D341Med (cell line): ENCODE measurements around the gene RPL39.
A peak's percentile ranks its signal among the peaks of the same experiment; 100 is the strongest.
"Not testable (repeated sequence)": the region's sequence is repeated elsewhere in the genome, so short reads cannot be mapped to it uniquely, and the experiment has no call there.

ENCODE experiments used
- DNase-seq: peaks from one replicate; pipeline ENCODE4 v3.0.0; 2012; ENCODE audit warnings: low spot score

RPL39 gene

DNA sequence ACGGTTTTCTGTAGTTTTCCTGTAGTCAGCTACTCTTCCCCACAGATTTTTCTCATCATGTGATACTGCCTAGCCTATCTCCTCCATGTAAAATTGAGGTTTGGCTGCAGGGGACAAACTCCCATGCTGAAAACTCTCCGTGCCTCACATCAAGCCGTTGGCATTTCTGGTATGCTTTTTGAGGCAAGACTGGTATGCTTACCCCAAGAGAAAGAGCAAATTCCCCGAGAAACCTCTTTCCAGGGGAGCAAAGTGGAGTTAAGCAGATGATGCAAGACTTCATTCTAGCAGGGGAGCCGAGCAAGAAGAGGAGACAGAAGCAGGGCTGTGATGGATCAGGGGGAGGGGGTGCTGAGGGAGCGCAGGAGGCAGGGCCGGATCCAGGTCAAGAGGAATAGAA, 28.2 kb downstream of the RPL39 start:
- DNase-seq: no peak

- no peak for DNase-seq
These were observed 28.7 kb downstream of the RPL39 start for GRCh38 chrX:119762718-119763117.

- DNase-seq: no peak
These were observed 31.2 kb downstream of the RPL39 start for GRCh38 chrX:119760026-119760877.

DNA sequence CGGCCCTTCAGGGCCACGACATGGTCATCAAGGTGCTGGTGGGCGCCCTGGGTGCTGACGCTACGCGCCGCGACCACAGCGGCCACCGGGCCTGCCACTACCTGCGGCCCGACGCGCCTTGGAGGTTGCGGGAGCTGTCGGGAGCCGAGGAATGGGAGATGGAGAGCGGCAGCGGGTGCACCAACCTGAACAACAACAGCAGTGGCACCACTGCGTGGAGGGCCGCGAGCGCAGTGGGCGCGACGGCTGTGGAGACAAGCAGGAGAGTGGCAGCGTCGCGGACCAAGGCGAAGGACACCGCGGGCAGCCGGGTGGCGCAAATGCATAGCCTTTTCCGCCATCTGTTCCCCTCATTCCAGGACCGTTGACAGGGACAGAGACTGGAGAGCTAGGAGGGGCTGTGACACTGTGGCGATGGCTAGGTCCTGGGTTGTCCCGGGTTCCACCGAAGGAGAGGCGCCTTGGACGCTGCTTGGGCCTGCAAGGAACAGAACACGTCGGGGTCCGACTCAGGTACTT, 32.1 kb downstream of the RPL39 start:
- DNase-seq: no peak

DNA sequence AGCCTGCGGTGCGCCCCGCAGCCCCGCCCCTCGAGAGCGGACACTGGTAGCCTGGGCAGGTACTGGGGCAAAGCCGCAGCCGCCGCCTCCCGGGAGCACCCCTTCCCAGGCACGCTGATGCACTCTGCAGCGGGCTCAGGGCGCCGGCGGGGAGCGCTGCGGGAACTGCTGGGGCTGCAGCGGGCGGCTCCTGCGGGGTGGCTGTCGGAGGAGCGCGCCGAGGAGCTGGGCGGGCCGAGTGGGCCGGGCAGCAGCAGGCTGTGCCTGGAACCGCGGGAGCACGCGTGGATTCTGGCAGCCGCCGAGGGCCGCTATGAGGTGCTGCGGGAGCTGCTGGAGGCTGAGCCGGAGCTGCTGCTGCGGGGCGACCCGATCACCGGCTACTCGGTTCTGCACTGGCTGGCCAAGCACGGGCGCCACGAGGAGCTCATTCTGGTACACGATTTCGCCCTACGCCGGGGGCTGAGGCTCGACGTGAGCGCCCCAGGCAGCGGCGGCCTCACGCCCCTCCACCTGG, 32.6 kb downstream of the RPL39 start:
- peak; percentile 60 for DNase-seq

GRCh38 chrX:119757979-119758730, 33.3 kb downstream of the RPL39 start, which contains the start of gene SOWAHD:
Gene SOWAHD, plus strand, starts transcription at chrX:119758588. Its CDS starts 80 bp downstream, at chrX:119758668.
- DNase-seq: peak; percentile 53

DNA sequence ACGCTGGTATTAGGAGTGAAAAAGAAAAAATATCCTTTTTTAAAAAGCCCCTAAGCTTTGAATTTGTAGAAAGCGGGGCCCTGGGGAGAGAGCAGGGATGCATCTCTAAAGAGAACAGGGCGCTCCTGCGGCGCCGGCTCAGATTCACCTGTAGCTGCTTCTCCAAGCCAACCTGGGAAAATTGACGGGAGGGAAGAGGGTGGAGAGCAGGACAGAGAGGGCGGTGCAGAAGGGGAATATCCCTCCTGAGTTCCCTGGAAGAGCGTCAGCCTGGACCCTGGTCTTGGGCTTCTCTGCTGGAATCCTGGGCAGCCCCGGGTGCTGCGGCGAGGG, 33.8 kb downstream of the RPL39 start:
- no peak for DNase-seq

GRCh38 chrX:119756926-119757635, 34.3 kb downstream of the RPL39 start:
- DNase-seq: no peak

GRCh38 chrX:119755981-119756533, 35.4 kb downstream of the RPL39 start:
- no peak for DNase-seq

GRCh38 chrX:119753639-119754257, 37.7 kb downstream of the RPL39 start:
- peak; percentile 39 for DNase-seq

DNA sequence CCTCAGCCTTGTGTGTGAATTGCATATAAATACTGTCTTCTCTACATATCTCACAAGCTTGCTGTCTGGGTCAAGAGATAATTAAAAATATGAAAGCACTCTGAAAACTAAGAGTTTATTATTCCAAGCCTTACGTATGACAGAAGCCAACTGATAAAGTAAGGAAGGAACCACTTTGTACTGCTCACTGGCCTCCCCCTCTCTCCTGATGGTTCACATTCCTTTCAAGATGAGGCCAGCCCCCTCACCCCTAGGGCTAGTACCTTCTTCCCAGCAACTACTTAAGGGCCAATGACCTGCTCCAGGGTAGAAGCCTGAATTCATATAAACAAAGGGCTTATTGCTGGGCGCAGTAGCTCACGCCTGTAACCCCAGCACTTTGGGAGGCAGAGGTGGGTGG, 38.4 kb downstream of the RPL39 start:
- DNase-seq: no peak

DNA sequence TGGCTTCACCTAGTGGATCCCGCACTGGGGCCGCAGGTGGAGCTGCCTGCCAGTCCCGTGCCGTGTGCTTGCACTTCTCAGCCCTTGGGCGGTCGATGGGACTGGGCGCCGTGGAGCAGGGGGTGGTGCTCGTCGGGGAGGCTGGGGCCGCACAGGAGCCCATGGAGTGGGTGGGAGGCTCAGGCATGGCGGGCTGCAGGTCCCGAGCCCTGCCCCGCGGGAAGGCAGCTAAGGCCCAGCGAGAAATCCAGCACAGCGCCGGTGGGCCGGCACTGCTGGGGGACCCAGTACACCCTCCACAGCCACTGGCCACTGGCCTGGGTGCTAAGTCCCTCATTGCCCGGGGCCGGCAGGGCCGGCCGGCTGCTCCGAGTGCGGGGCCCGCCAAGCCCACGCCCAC, 40.7 kb downstream of the RPL39 start:
- DNase-seq: not testable (repeated sequence)

DNA sequence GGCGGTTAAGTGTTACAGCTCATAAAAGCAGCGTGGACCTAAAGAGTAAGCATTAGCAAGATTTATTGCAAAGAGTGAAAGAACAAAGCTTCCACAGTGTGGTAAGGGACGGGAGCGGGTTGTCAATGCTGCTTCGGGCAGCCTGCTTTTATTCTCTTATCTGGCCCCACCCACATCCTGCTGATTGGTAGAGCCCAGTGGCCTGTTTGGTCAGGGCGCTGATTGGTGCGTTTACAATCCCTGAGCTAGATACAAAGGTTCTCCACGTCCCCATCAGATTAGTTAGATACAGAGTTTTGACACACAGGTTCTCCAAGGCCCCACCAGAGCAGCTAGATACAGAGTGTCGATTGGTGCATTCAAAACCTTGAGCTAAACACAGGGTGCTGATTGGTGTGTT, 41.3 kb downstream of the RPL39 start:
- DNase-seq: not testable (repeated sequence)

DNA sequence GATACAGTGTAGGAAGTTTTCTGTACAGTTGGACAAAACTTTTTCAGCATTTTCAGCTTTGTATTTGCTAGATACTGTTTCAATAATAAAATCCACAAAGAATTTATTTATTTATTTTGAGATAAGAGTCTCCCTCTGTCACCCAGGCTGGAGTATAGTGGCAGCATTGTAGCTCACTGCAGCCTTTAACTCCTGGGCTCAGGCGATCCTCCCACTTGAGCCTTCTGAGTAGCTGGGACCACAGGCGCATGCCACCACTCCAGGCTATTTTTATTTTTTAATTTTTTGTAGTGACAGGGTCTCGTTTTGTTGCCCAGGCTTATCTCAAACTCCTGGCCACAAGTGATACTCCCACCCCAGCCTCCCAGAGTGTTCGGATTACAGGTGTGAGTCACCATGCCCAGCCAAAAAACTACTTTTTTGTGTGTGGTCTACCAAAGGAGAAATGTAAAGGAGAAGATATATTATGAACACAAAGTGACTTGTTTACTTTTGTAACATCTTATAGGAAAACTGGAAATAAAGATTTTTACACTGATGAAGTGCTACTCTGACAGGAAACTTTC, 46.1 kb downstream of the RPL39 start:
- no peak for DNase-seq

- DNase-seq: no peak
These were observed 52.7 kb downstream of the RPL39 start for GRCh38 chrX:119738742-119739141.
